GM12892 (cell line): ENCODE results near the gene SRMS.

ENCODE experiments used
- POLR2A ChIP-seq: IDR thresholded peaks from 2 replicates; pipeline ENCODE4 v1.6.1; 2011; ENCODE audit warnings: low read depth, low read length, control low read depth
- POLR2AphosphoS5 ChIP-seq: IDR thresholded peaks from 2 replicates; pipeline ENCODE4 v1.6.1; 2011; ENCODE audit warnings: low read depth, low read length, control low read depth
- TAF1 ChIP-seq: IDR thresholded peaks from 2 replicates; pipeline ENCODE4 v1.6.1; 2011; ENCODE audit warnings: low read depth, mild to moderate bottlenecking, control low read depth, low read length, borderline replicate concordance

DNA sequence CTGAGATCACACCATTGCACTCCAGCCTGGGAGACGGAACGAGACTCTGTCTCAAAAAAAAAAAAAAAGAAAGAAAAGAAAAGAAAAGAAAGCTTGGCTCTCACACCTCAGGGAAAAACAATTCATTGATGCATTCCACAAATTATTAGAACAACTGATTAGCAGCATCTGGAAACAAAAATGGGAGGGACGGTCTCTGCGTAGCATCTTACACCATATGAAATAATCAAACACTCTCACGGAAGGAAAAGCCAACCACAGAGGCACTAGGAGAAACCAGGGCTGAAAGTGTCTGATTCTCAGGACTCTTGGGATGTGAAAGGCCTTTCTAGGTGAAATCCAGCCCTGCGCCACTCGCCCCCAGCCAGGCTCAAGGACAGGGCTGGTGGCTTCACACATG, 28.8 kb upstream of the SRMS start:
- no peak for TF ChIP-seq TAF1
- no peak for TF ChIP-seq POLR2A
- no peak for TF ChIP-seq POLR2AphosphoS5
